Stimulated activated CD8-positive, alpha-beta memory T cell treated with anti-CD3 and anti-CD28 coated beads, Interleukin-2, amount 100 ng/mL, for 1 hour (primary cell): ENCODE results near the gene CNTNAP5.

Experiments
- DNase-seq, 2 donors: peaks; one replicate each; pipeline ENCODE4 v3.0.0-alpha.2; 2020; ENCODE audit warnings: low read depth in 2 of 2

Gene CNTNAP5

GRCh38 chr2:124888431-124888830 is 863.3 kb downstream of the CNTNAP5 start:
- DNase-seq: no peak

- no peak for DNase-seq
Measured at GRCh38 chr2:124894199-124894598, 869.1 kb downstream of the CNTNAP5 start.

GRCh38 chr2:124898827-124899226 is 873.7 kb downstream of the CNTNAP5 start:
- DNase-seq: no peak

- DNase-seq: no peak
Measured at GRCh38 chr2:124908411-124908810, 883.3 kb downstream of the CNTNAP5 start.

DNA sequence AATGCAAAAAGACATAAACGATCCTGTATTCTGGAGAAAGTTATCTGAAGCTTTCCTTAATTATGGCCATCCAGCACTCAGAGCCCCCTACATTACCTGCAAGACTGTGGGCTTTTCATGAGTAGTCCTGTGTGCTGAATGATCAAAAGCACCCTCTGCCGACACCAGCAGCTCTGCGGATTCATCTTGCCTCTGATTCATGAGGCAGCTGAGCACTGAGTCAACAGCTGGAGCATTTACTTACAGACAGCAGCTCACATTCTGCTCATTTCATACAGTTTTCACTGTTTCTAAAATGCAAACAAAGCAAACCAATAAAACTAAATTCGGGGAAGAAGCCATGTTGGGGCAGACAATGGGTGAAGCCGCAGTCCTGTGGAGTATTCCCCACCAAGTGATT is 886.5 kb downstream of the CNTNAP5 start:
- DNase-seq: no peak

DNA sequence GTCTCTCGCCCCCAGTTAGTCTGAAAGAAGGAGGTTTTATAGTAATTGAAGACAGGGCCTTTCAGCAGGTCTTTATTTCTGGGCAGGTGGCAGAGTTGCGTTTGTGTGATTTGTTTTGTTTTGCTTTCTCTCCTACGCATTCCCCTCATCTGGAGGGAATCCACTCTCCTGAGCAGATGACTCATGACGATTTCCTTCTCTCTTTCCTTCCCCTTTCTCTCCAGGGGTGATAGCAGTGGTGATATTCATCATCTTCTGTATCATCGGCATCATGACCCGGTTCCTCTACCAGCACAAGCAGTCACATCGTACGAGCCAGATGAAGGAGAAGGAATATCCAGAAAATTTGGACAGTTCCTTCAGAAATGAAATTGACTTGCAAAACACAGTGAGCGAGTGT is 888.8 kb downstream of the CNTNAP5 start:
- no peak for DNase-seq

GRCh38 chr2:124915567-124915966 is 890.5 kb downstream of the CNTNAP5 start:
- DNase-seq: no peak

DNA sequence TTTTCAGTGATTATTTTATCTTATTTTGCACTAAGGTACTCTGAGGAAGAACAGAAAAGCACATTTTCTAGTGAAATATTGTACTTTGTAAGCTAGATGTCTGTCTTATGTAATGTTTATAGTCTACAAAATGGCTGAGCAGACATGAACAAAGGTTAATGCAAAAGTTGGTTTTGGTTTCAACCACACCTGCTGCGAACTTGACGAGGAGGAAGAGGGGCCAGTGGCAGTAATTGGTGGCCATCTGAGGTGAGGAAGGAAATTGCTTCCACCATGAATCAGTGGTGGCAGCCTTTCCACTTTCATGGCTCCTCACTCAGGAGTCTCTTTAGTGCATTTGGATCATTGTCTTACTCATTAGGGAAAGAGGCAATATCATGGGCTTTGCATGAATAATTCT is 894.2 kb downstream of the CNTNAP5 start:
- no peak for DNase-seq

DNA sequence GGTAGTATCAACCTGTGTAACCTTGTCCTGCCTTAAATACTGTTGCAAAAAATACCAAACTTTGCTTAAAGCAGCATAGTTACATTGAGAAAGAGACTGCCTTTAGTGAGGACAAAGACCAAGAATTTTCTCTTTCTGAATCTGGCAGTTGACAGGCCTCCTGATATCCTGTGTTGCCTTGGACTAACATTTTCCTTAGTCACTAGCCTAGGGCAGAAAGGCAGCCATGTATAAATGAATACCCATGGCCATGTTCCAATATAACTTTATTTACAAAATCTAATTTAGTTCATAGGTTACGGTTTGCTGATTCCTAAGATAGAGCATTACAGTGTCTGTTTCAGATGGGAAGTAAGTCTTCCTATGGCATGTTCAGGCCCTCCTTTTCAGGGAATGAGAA is 895.4 kb downstream of the CNTNAP5 start:
- DNase-seq: no peak

- no peak for DNase-seq
Measured at GRCh38 chr2:124921191-124921590, 896.1 kb downstream of the CNTNAP5 start.

GRCh38 chr2:124923097-124923496 is 898.0 kb downstream of the CNTNAP5 start:
- DNase-seq: no peak

GRCh38 chr2:124933883-124934282 is 908.8 kb downstream of the CNTNAP5 start:
- no peak for DNase-seq

DNA sequence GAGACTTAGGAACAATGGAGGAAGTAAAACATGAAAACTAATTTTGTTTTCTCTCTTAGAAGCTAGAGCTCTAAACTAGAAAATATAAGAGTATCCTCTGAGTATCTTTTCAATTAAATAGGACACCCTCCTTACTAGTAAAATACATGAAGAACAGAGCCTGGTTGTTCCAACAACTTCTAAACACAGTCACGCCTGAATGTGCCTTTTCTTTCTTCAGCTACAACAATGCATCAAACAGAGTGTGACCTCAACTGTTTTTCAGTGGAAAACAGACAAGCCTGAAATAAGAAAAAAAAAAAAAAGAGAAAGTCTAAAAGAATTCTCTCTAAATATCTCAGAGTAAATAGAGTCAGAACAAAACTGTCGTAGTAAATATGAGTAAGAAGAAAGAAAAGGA is 928.8 kb downstream of the CNTNAP5 start:
- no peak for DNase-seq

DNA sequence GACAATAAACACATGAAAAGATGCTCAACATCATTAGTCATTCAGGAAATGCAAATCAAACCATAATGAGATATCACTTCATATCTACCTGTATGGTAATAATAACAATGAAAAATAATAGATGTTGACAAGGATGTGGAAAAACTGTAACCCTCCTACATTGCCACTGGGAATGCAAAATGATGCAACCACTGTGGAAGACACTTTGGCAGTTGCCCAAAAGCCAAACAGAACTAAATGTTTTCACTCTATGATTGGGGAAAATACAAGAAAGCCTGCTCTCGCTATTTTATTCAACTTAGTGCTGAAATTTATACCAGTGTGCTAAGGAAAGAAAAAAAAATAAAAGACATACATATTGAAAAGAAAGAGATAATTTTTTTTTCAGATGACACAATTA is 934.5 kb downstream of the CNTNAP5 start:
- no peak for DNase-seq

GRCh38 chr2:124961132-124961531 is 936.0 kb downstream of the CNTNAP5 start:
- no peak for DNase-seq
